HG02852 (cell line): ENCODE data around the gene SLCO2B1.

ENCODE experiments used
- ATAC-seq: cut with Tn5 transposase; IDR thresholded peaks from one replicate; pipeline ENCODE4 v1.9.1; 2021; ENCODE audit warnings: mild to moderate bottlenecking, moderate library complexity; ENCODE audit not compliant: unreplicated experiment

Gene SLCO2B1

DNA sequence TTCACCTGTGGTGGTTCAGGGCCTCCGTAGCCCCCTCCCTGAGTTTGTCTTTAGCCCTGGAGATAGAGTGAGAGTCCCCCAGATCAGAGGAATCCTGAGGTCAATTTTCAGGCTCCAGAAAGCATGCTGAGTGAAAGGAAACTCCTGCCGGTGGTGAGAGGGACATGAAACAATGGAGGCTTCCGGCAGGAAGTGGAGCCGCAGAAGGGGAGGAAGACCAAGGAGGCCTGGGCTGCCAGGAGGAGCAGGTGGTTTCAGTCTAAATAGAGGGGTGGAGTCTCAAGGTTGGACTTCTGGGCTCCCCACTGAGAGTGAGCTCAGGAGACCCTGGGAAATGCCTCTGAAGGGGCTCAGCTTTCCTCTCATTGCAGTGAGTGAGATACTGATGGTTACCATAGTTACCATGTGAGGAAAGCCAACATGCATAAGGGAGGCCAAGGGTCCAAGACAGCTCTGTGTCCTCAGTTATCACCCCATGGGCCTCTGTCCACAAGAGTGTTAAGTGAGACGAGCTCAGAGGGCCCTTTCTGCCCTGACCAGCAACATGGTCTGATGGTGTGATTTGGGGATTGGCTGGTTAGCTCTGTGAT lies 10.7 kb downstream of the SLCO2B1 start:
- ATAC-seq, result no peak

DNA sequence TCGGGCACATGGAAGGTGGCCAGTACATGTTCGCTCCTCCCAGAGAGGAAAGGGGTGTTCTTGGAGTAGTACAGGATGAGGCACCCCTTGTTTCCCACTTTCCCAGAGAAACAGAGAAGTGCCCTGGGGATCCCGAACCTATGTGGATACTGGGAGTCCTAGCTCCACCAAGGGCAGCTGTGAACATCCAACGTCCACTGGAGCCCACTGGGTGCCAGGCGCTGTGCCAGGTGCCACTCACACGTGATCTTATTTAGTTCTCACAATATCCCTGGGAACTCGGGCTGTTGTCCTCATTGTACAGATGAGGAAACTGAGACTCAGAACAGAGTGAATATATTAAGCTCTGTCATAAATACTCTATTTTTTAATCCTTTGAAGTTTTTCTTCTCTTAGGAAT lies 12.0 kb downstream of the SLCO2B1 start:
- no peak for ATAC-seq

GRCh38 chr11:75163921-75164849 lies 13.3 kb downstream of the SLCO2B1 start:
- no peak for ATAC-seq

- no peak for ATAC-seq
Observed at GRCh38 chr11:75165721-75166120, 14.8 kb downstream of the SLCO2B1 start.

DNA sequence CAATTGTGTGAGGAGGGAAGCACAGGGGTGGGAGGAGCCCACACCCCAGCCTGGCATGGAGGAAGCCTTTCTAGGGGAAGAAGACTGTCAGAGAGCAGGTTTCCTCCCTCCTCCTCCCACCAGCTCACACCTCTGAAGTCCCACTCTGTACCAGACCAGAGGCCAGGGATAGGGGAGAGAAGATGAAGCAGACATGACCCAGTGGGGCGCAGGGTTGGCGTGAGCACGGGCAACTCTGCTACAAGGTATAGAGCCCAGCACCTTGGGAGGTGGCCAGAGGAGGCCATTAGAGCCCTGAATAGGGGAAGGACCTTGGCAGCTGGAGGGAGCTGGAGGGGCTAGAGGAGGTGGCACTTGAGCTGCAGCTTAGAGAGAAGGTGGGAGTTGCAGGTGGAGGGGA lies 15.9 kb downstream of the SLCO2B1 start:
- ATAC-seq, result no peak

DNA sequence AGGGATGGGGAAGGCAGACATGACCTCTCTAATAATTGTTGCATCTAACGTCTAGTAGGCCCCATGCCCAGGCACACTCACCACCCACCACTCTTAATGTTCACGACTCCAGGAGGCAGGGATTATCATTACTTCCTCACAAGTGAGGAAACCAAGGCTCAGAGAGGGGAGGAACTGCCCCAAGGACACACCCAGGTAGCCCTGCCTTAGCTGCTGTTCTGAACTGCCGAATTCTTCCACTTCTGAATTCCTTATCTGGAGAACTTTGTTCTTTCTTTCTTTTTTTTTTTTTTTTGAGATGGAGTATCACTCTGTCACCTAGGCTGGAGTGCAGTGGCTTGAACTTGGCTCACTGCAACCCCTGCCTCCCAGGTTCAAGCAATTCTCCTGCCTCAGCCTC lies 16.7 kb downstream of the SLCO2B1 start:
- ATAC-seq, result no peak

GRCh38 chr11:75169101-75169885 lies 18.4 kb downstream of the SLCO2B1 start:
- ATAC-seq, result no peak

- ATAC-seq, result no peak
Observed at GRCh38 chr11:75170516-75171201, 19.8 kb downstream of the SLCO2B1 start.

- ATAC-seq, result no peak
Observed at GRCh38 chr11:75173336-75173735, 22.4 kb downstream of the SLCO2B1 start.

DNA sequence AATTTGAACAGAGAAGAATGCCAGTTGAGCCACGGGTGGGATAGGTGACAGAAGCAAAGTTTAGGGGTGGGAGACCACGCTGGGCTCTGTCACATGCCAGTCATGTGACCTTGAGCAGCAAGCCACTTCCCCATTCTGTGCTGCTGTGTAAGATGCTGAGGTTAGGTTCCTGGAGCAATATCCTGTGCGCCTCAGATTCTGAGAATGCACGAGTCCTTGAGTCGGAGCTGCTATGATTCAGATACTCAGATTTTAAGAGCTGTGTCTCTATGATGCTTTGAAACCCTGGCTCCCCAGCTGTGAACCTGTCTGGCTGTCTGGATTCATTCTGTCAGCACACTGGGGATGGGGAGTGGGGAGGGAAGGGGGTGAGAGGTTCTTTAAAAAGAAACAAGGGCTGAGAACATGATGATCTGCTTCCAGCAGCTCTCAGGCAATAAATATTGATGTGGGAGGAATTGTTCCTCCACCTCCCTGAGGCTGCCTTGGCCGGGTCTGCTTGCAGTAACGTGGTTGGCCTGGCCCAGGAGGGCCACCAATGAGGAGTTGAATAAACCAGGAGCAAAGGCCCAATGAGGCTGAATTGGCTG lies 24.0 kb downstream of the SLCO2B1 start:
- no peak for ATAC-seq

DNA sequence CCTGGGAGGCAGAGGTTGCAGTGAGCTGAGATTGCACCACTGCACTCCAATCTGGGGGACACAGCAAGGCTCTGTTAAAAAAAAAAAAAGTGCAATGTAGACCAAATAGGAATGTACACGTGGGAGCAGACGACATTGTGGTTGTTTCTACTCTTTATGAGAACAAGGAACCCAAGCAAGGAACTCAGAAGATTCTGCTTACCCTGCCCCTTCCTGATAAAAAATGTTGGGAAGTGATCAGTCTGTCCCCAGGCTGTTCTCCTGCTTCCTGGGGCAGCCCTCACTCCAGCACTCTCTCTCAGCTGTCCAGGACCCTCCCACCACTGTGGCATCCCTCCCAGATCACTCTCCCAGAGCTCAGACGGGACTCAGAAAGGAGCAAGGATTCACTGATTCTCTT lies 31.8 kb downstream of the SLCO2B1 start:
- no peak for ATAC-seq

DNA sequence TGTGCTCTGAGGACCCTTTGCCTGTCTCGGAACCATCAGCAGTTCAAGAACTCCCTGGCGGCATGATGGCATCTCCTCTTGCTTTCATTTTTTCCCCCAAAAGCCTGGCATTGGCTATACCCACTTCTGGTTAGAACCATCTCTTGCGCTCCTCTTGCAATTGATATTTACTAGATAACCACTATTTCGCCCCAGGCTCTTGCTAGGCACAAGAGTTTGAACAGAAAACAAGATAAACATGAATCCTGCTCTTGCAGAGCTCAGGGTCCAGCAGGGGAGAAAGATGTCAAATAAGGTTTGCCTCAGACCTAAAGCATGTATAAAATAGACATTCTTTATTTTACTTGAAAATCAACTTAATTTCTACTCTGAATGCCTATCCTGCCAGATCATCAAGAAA lies 33.1 kb downstream of the SLCO2B1 start:
- ATAC-seq, result no peak

DNA sequence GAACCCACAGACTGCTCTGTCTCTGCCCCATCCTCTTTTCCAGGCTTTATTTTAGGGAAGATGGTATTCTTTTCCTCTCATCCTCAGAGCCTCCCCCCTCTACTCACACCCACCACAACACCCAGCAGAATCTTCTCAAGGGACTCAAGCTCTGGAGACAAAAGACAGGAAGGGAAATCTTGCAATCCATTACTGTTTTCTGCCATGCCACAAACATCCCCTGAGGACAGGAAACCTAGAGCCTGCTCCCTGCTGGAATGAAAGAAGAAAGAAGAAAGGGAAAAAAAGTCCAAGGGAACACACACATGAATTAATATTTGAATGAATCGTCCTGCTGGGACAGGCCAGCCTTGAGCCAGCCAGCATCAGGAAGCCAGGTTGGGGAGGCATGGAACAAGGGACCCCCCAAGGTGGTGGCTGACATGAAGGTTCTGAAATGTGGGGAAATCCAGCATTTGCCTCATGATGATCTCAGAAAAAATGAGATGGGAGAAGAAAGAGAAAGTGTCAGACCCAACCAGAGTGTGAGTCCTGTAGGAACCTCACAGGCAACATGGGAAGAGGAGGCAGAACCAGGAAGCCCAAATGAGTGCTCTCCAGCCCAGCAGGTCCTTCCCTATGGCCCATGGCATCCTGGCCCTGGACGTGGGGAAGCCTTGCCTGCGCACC lies 34.0 kb downstream of the SLCO2B1 start:
- no peak for ATAC-seq

- ATAC-seq, result no peak
Observed at GRCh38 chr11:75185866-75186265, 35.0 kb downstream of the SLCO2B1 start.

DNA sequence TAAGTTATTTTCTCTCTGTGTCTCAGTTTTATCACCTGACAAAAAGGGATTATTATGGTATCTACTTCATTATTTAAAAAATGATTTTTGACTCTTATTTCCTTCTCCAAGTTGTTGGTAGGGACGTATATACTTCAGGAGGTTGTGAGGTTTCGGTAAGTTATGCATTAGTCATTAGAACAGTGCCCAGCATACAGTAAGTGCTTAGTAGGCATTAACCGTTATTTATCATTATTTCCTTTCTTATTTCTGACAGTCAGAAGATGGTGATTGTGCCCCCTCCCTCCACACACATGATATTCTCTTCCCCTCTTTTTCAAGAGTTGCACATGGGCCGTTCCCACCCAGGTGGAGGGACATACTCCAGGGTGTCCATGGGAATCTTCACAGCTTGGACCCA lies 36.1 kb downstream of the SLCO2B1 start:
- ATAC-seq, result no peak

GRCh38 chr11:75188671-75189070 lies 37.8 kb downstream of the SLCO2B1 start:
- ATAC-seq, result no peak

DNA sequence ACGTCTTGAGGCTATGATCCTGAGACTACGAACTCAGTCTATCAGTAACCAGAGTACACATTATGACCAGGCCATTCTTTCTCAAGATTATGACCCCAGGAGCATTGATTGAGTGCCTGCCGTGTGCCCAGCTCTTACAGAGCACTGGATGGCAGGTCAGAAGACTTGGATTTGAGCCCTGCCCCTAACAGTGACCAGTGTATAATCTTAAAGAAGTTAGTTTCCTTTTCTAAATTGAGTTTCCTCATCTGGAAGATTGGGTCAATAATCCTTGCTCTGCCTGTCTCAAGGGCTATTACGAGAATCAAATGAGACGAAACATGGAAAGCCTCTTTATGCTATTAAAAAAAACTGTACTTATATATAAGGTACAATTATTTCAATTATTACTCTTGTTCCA lies 38.2 kb downstream of the SLCO2B1 start:
- ATAC-seq, result no peak

GRCh38 chr11:75189911-75190310 lies 39.0 kb downstream of the SLCO2B1 start:
- ATAC-seq, result no peak

DNA sequence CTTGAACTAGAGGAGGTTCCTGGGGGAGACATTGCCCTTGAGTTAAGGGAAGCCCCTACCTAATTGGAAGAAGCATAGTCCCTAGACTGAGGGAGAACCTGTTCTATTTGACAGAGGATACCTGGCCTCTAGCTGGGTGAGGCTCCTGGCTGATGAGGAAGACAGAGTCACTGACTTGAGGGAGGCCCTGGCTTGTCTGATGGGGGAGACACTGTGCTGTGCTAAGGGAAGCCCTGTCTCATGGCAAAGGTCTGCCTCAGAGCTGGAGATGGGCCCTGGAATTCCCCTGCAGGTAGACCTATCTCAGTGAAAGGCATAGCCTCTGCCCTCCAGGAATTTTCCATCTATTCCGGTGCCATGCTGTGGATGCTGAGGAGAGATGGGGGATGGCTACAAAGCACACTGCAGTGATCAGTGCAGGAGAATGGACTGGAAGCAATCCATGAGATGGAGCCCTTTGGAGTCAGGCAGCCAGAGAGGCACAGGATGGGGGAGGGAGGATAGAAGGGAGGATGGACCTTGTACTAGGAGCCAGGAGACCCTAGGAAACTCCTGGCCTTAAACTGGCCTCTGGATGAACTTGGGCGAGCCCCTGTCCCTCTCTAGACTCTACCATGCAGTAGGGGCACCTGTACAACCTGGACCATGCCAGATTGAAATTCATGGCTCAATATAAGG lies 39.9 kb downstream of the SLCO2B1 start:
- no peak for ATAC-seq

DNA sequence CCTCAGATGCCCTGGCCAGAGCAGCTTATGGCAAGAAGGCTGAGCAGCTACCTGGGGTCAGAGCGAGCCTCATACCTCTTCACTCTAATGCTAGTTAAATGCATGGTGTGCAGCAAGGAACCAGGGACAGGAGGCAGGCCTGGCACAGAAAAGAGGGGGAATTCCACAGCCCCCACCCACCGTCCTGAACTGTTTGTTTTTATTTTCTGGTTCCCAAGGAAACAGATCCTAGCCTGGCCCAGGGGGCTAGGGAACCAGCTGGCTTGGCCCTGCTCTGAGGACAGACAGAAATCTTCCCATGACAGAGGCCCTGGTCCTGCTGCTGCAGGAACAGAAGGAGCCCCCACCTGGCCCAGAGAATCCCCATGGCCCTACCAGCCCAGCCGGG lies 40.4 kb downstream of the SLCO2B1 start:
- ATAC-seq, result no peak
